Putamen (tissue), 1 donor: ENCODE measurements around the gene STAM.
"Not testable (repeated sequence)": the region's sequence is repeated elsewhere in the genome, so short reads cannot be mapped to it uniquely, and the experiment has no call there.

ENCODE experiments used
- DNase-seq: peaks from one replicate; pipeline ENCODE4 v3.0.0-alpha.2; 2016; ENCODE audit warnings: low spot score

STAM gene

GRCh38 chr10:17676919-17677318 lies 33.0 kb downstream of the STAM start:
- DNase-seq: no peak

GRCh38 chr10:17682236-17682946 lies 38.4 kb downstream of the STAM start:
- peak; percentile 24 for DNase-seq

DNA sequence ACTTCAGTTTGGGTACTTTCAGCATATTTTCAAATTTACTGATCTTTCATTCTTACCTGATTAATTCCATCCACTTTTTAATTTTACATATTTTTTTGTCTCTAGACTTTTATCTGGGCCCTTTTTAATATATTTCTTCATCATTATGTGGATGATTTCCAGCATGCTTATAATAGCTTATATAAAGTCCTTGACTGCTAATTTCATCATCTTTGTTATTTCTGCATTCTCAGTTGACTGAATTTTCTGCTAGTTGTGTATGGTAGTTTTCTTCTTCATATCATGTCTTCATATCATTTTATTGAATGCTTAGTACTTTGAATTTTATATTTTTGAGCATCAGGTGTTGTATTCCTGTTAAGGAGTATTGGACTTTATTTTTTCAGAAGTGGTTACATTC lies 39.6 kb downstream of the STAM start:
- no peak for DNase-seq

GRCh38 chr10:17684537-17684936 lies 40.6 kb downstream of the STAM start:
- no peak for DNase-seq

GRCh38 chr10:17685233-17685840 lies 41.4 kb downstream of the STAM start:
- DNase-seq: no peak

DNA sequence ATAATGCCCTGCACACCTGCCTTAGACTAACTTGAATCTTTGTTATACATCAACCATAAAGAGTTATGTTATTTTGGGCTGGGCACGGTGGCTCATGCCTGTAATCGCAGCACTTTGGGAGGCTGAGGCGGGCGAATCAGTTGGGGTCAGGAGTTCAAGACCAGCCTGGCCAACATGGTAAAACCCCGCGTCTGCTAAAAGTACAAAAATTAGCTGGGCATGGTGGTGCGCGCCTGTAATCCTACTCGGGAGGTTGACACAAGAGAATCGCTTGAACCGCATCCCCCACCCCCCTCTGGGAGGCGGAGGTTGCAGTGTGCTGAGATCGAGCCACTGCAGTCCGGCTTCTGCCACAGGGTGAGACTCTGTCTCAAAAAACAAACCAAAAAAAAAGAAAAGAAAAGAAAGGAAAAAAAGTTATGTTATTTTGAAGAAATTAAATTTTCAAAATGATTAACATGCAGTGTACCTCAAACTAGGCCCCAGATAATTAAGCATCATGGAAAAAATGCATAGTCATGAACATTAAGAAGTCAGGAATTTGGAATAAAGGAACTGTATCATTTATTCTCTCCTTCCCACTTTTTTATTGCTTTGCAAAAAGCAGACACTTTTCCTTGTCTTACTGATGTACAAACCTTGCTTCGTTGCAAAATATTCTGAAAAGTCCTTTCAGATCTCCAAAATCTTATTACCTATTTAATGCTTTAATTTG lies 43.3 kb downstream of the STAM start:
- no peak for DNase-seq

- no peak for DNase-seq
Observed at GRCh38 chr10:17689137-17689536, 45.2 kb downstream of the STAM start.

- no peak for DNase-seq
Observed at GRCh38 chr10:17693009-17693408, 49.1 kb downstream of the STAM start.

DNA sequence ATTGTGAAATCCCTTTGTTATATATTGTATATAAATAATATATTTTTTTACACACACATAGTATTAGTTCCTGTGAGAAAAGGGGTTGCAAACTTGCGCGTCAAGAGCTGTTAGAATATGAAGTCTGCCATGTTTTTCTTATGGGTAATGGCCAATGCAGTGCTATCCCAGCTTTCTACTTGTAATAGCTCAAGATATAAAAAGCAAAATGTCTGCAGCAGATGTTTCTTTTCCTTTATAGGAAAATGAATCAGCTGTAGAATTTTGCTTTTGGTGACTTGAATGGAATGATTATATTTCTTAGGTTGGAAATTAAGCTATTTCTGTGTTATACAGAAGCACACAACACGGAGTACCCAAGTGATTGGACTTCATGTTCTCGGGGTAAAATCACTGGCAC lies 54.7 kb downstream of the STAM start:
- no peak for DNase-seq

DNA sequence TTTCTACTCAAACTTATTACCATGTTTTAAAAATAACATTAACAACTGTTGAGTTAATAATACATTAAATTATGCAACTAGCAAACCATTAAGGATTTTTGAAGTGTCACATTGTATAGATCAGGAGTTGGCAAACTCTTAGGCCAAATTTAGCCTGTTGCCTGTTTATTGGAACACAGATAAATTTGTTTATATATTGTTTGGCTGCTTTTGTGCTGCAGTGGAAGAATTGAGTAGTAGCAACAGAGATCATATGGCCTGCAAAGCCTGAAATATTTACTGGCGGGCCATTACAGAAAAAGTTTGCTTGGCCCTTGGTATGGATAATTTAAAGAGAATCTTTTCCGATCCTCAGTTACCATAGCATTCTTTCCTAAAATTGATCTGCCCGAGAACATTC lies 57.4 kb downstream of the STAM start:
- DNase-seq: no peak

DNA sequence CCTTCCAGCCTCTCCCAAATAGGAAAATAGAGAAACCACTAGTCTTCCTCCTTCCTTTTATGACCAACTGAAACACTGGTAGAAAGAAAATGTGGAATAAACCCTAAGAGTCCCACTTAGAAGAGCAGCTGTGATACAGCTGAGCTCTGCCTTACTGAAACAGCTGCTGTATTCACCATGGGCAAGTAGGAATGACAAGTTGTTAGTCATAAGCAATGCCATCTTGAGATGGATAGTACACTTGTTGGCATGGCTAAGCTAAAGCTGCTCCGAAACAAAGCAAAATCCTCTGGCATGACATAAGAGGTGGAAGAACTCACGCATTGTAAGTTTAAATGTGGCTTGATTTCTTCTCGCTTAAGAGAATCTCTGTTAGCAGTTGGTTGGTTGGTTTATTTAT lies 59.8 kb downstream of the STAM start:
- DNase-seq: no peak

GRCh38 chr10:17708821-17709220 lies 64.9 kb downstream of the STAM start:
- DNase-seq: no peak

DNA sequence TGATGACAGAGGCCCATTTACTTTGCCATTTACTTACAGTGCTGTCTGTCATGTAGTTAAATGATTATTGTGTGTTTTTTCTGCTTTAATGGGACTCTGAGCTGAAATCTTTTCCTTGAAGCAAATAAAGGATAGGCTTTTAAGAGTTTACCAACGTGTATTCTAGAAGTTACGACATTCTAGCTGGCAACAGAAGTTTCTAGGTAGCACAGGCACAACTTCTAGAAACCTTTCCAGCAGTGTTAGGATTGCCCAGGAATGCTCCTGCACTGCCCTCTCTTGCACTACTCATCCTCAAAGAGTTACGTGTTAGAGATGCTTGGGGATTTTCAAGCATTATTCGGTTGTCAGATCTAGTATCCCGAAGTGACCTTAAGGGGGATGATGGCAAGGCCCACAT lies 65.5 kb downstream of the STAM start:
- DNase-seq: no peak

GRCh38 chr10:17710181-17710580 lies 66.2 kb downstream of the STAM start:
- no peak for DNase-seq

DNA sequence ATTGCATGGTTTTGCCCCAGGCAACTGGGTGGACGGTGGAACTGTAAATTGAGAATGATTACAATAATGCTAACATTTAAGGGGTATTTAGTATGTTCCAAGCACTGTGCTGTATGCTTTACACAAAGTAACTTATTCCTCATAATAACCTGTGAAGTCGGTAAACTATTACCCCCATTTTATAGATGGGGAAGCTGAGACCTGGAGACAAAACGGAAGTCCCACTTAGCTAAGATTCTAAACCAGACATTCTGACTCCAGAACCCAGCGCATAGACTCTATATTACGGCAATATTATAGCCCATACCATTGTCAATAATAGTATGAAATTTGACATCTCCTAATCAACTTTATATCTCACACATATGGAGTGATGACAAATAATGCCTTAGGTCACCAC lies 68.1 kb downstream of the STAM start:
- DNase-seq: no peak

GRCh38 chr10:17712717-17713471 lies 68.9 kb downstream of the STAM start:
- no peak for DNase-seq

DNA sequence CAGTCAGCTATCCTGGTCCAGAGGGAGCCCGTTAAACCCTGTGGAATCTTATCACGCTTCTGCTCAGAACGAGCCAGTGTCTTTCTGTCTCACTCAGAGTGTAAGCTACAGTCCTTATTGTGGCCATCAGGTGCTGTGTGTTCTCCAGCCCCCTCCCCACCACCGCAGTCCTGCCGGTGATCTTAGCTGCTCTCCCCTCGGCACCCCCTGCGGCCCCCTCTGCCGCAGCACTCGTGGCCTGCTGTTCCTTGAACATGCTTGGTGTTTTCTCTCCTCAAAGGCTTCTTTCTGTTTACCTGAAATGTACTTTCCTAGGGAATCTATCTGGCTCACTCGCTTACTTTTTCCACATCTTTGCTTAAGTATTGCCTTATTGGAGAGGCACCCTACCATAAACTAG lies 69.8 kb downstream of the STAM start:
- DNase-seq: no peak

- no peak for DNase-seq
Observed at GRCh38 chr10:17716161-17716560, 72.2 kb downstream of the STAM start.

DNA sequence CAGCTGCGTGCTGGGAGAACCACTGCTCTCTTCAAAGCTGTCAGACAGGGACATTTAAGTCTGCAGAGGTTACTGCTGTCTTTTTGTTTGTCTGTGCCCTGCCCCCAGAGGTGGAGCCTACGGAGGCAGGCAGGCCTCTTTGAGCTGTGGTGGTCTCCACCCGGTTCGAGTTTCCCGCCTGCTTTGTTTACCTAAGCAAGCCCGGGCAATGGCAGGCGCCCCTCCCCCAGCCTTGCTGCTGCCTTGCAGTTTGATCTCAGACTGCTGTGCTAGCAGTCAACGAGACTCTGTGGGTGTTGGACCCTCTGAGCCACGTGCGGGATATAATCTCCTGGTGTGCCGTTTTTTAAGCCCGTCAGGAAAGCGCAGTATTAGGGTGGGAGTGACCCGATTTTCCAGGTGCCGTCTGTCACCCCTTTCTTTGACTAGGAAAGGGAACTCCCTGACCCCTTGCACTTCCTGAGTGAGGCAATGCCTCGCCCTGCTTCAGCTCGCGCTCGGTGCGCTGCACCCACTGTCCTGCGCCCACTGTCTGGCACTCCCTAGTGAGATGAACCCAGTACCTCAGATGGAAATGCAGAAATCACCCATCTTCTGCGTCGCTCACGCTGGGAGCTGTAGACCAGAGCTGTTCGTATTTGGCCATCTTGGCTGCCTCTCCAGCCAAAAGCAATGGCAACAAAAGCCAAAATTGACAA lies 78.5 kb downstream of the STAM start:
- not testable (repeated sequence) for DNase-seq

DNA sequence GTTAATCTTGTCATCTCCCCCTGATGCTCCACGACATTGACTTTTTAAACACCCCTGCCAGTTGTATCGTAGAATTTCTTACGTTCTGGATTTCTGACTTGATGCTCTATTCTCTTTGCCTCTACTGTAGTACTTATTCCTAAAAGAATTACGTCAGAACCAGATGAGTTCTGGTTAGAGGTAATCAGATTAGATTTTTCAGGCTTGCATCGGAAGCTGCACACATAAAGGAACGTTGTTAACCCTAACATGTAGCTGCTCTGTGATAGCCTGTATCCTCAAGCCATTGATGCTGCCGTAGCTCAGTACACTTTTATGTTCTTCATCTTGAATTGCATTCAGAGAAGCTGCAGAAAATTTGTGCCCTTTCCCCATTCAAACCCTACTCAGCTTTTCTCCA lies 81.8 kb downstream of the STAM start:
- no peak for DNase-seq

- no peak for DNase-seq
Observed at GRCh38 chr10:17729630-17730029, 85.7 kb downstream of the STAM start.

- no peak for DNase-seq
Observed at GRCh38 chr10:17730667-17731066, 86.7 kb downstream of the STAM start.
